HepG2 (cell line): ENCODE results near the gene HOXC4. TPM values are rescaled to one million over a fixed set of nuclear protein-coding genes. Genes with fewer than 3 reads are reported as not detected.

Experiments used
- ATAC-seq: fragments of 200-7000 bp; cut with Tn5 transposase; 3 replicates; pipeline ENCODE4 v1.9.1; 2020; ENCODE audit warnings: mild to moderate bottlenecking, moderate library complexity
- BruUV-seq: library from RNA; stranded (reverse); fragments of 400-500 nt; replicated peaks from 2 replicates; lab custom pipeline; 2021; lab: Mats Ljungman, UMichigan
- CTCF ChIA-PET: fragments of 300-600 bp; formaldehyde crosslinking; extraction: SDS; loops from one replicate; lab custom pipeline; 2021; ENCODE audit warnings: low total read pairs, inconsistent platforms, low intra/inter-chr PET ratio; lab: Yijun Ruan, JAX
- POLR2A ChIA-PET: fragments of 350-600 bp; sonication (Branson Sonifier 250); formaldehyde crosslinking; loops from one replicate; lab custom pipeline; 2020; ENCODE audit warnings: antibody characterized with exemption, inconsistent platforms; lab: Yijun Ruan, JAX
- DNase-seq: peaks from one replicate; pipeline ENCODE4 v3.0.0-alpha.2; 2015; ENCODE audit warnings: low spot score
- FAIRE-seq: peaks from 3 replicates; lab custom pipeline; 2011; peaks lifted over from hg19 to GRCh38; lab: Jason Lieb, UNC
- H2AFZ ChIP-seq: one replicate; pipeline ENCODE4 v1.6.1; 2011; ENCODE audit warnings: low read length, inconsistent platforms
- H3K27ac ChIP-seq: fragments of 300-600 bp; 3 replicates; pipeline ENCODE4 v1.8.0; 2011; ENCODE audit warnings: mixed run types, mild to moderate bottlenecking, mixed read lengths, low read length, inconsistent platforms; ENCODE audit not compliant: insufficient read depth; ENCODE audit errors: extremely low read length
- H3K27me3 ChIP-seq, 2 experiments: fragments of 200-600 bp in 1 of 2; 2 replicates in 1 of 2; 3 replicates in 1 of 2; pipeline versions ENCODE4 v1.6.0 to v1.8.0; 2011; ENCODE audit warnings: low read length in 2 of 2, mild to moderate bottlenecking in 2 of 2, moderate library complexity in 2 of 2, inconsistent platforms in 1 of 2; ENCODE audit not compliant: insufficient read depth in 2 of 2, control insufficient read depth in 1 of 2
- H3K36me3 ChIP-seq, 2 experiments: fragments of 200-600 bp in 1 of 2; replicated peaks in 1 of 2; 2 replicates in 1 of 2; 3 replicates in 1 of 2; pipeline versions ENCODE4 v1.5.1 to v1.8.0; 2011; ENCODE audit warnings: low read length in 2 of 2, inconsistent platforms in 1 of 2; ENCODE audit not compliant: insufficient read depth in 2 of 2, control insufficient read depth in 1 of 2
- H3K4me1 ChIP-seq: 2 replicates; pipeline ENCODE4 v1.5.1; 2012; ENCODE audit warnings: low read length, inconsistent platforms; ENCODE audit not compliant: insufficient read depth
- H3K4me2 ChIP-seq: 2 replicates; pipeline ENCODE4 v1.6.0; 2011; ENCODE audit warnings: low read depth, low read length, inconsistent platforms
- H3K4me3 ChIP-seq, 3 experiments: fragments of 200-600 bp in 1 of 3; sonication (generic), shearing (Covaris generic) in 1 of 3; replicated peaks in 1 of 3; 2 replicates each; pipeline ENCODE4 v1.5.1; 2011 to 2016; ENCODE audit warnings: low read length in 3 of 3, inconsistent platforms in 2 of 3, low read depth in 2 of 3, mild to moderate bottlenecking in 2 of 3, control low read depth in 1 of 3, mixed read lengths in 1 of 3; ENCODE audit not compliant: insufficient read depth in 1 of 3
- H3K79me2 ChIP-seq: one replicate; pipeline ENCODE4 v1.6.1; 2011; ENCODE audit warnings: low read length, inconsistent platforms; ENCODE audit not compliant: insufficient read depth
- H3K9ac ChIP-seq: 2 replicates; pipeline ENCODE4 v1.6.0; 2011; ENCODE audit warnings: mild to moderate bottlenecking, low read depth, low read length, inconsistent platforms; ENCODE audit not compliant: insufficient read depth
- H3K9me3 ChIP-seq: 2 replicates; pipeline ENCODE4 v1.5.1; 2012; ENCODE audit warnings: mild to moderate bottlenecking, low read length
- H4K20me1 ChIP-seq: 2 replicates; pipeline ENCODE4 v1.6.0; 2011; ENCODE audit warnings: inconsistent platforms, mild to moderate bottlenecking, low read length, moderate library complexity; ENCODE audit not compliant: insufficient read depth
- EHMT2 ChIP-seq: fragments of 200-600 bp; sonication (generic); IDR thresholded peaks from 2 replicates; pipeline ENCODE4 v1.7.0; 2017; ENCODE audit warnings: antibody characterized with exemption, low read depth, low read length, borderline replicate concordance
- ERF ChIP-seq: IDR thresholded peaks from 2 replicates; pipeline ENCODE4 v1.6.1; 2018; ENCODE audit warnings: missing biosample characterization, missing genetic modification reagents
- MATR3 ChIP-seq: sonication (generic); formaldehyde crosslinking; IDR thresholded peaks from 2 replicates; pipeline ENCODE4 v1.4.0; 2020; ENCODE audit warnings: missing genetic modification reagents
- PHF21A ChIP-seq: sonication (generic); formaldehyde crosslinking; IDR thresholded peaks from 2 replicates; pipeline ENCODE4 v1.5.0; 2020; ENCODE audit warnings: mild to moderate bottlenecking, missing genetic modification reagents
- PHF5A ChIP-seq: IDR thresholded peaks from one replicate; pipeline ENCODE4 v1.6.1; 2018; ENCODE audit warnings: low read depth, missing genetic modification reagents; ENCODE audit not compliant: unreplicated experiment
- PLRG1 ChIP-seq: fragments of 450-650 bp; conservative IDR thresholded peaks from 2 replicates; pipeline ENCODE4 v1.6.1; 2016
- U2AF2 ChIP-seq: fragments of 200-400 bp; formaldehyde crosslinking; IDR thresholded peaks from 2 replicates; pipeline ENCODE4 v1.6.1; 2017; ENCODE audit warnings: low read depth, mild to moderate bottlenecking, low read length
- ZNF205 ChIP-seq: IDR thresholded peaks from 2 replicates; pipeline ENCODE4 v1.6.1; 2018; ENCODE audit warnings: missing biosample characterization, missing genetic modification reagents
- WGBS: methylation state at CpG from one replicate; pipeline ENCODE4 v1.1.6; 2017; ENCODE audit warnings: low lambda C conversion rate; 5-methylcytosine and 5-hydroxymethylcytosine counted together
- in situ Hi-C: cut with HindIII; loops from 2 replicates; pipeline ENCODE4 v1.10.0; 2017; ENCODE audit warnings: low pct_unique_long_range_greater_than_20kb; ENCODE audit not compliant: extremely low pct_ligation_motif_present
- intact Hi-C: fragments of 100-400 bp; cut with micrococcal nuclease; formaldehyde crosslinking; loops from one replicate; pipeline ENCODE4 v1.10.0; 2022; ENCODE audit not compliant: unreplicated experiment
- polyA plus RNA-seq, 8 experiments: library from polyadenylated mRNA; depleted of rRNA in 3 of 8; stranded (reverse) in 7 of 8; unstranded in 1 of 8; fragments of >200 nt; fragmentation: Illumina TruSeq in 4 of 8; extraction: Trizol in 4 of 8; gene quantifications; 2 replicates each; pipeline versions ENCODE4 v1.2.1 to v1.2.3, GENCODE V29; 2011 to 2016; ENCODE audit warnings: low read depth in 4 of 8, missing spikeins in 1 of 8, mixed read lengths in 1 of 8; ENCODE audit not compliant: insufficient read depth in 1 of 8
- total RNA-seq, 5 experiments: library from RNA; depleted of rRNA; stranded (reverse); fragments of >200 nt; fragmentation: Illumina TruSeq; extraction: Trizol; gene quantifications; 2 replicates each; pipeline ENCODE4 v1.2.3, GENCODE V29; 2016; ENCODE audit warnings: low read depth in 1 of 5
- TF ChIP-seq, protein P1 (sequence below): sonication (generic); formaldehyde crosslinking; IDR thresholded peaks from 2 replicates; pipeline ENCODE4 v1.4.0; 2020; ENCODE audit warnings: missing genetic modification reagents, borderline replicate concordance
- TF ChIP-seq, protein P2 (sequence below): sonication (generic); formaldehyde crosslinking; IDR thresholded peaks from 2 replicates; pipeline ENCODE4 v1.4.0; 2020; ENCODE audit warnings: mild to moderate bottlenecking, low read depth, missing genetic modification reagents

Gene HOXC4
- total and polyA plus RNA-seq, 2 of the 13 experiments (the other 11 are each of a cell fraction or from before 2014, with no cell fraction given), result not detected

- H2AFZ ChIP-seq, result no peak overlapping the region
- no peak overlapping the region for H3K9ac ChIP-seq
- H4K20me1 ChIP-seq, result no peaks in the 10 kb centered on the region
- TF ChIP-seq, protein P1, sequence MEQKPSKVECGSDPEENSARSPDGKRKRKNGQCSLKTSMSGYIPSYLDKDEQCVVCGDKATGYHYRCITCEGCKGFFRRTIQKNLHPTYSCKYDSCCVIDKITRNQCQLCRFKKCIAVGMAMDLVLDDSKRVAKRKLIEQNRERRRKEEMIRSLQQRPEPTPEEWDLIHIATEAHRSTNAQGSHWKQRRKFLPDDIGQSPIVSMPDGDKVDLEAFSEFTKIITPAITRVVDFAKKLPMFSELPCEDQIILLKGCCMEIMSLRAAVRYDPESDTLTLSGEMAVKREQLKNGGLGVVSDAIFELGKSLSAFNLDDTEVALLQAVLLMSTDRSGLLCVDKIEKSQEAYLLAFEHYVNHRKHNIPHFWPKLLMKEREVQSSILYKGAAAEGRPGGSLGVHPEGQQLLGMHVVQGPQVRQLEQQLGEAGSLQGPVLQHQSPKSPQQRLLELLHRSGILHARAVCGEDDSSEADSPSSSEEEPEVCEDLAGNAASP (CRISPR knock-in tag), result no peak
- TF ChIP-seq ERF, result no peak
- TF ChIP-seq U2AF2, result no peak
- TF ChIP-seq ZNF205 (CRISPR knock-in tag), result no peak
- TF ChIP-seq MATR3, result no peak
- no peak for TF ChIP-seq EHMT2
- no peak for TF ChIP-seq PLRG1
- TF ChIP-seq PHF5A (CRISPR knock-in tag), result no peak
- TF ChIP-seq, protein P2, sequence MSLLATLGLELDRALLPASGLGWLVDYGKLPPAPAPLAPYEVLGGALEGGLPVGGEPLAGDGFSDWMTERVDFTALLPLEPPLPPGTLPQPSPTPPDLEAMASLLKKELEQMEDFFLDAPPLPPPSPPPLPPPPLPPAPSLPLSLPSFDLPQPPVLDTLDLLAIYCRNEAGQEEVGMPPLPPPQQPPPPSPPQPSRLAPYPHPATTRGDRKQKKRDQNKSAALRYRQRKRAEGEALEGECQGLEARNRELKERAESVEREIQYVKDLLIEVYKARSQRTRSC (CRISPR knock-in tag), result no peak
- no peak for TF ChIP-seq PHF21A
- TF ChIP-seq, all 625 proteins: peak for 0
- no peaks in the 10 kb centered on the region for H3K79me2 ChIP-seq
- intact Hi-C loops (no loop called here), in situ Hi-C loops (no loop called here)
- ChIA-PET CTCF (no interaction called here), POLR2A (no interaction called here)
- ATAC-seq (no peak), FAIRE-seq (no peak), DNase-seq (no peak)
- no peaks in the 10 kb centered on the region for H3K4me1 ChIP-seq
- WGBS, result 63% methylated on average over 4 of the region's 4 CpGs
- no peaks in the 10 kb centered on the region for H3K9me3 ChIP-seq
- no peaks in the 10 kb centered on the region; a peak in 1 of 5 replicates for H3K27me3 ChIP-seq
- no TSS peak for BruUV-seq
- no peak overlapping the region for H3K4me3 ChIP-seq
- H3K27ac ChIP-seq, result no peak overlapping the region
- H3K4me2 ChIP-seq, result no peak overlapping the region
- H3K36me3 ChIP-seq, result no peaks in the 10 kb centered on the region
These were observed 14.9 kb downstream of the HOXC4 start for GRCh38 chr12:54068418-54069070.
